Measurements from ENCODE around the gene RAB11FIP3. TPM values are rescaled to one million over a fixed set of nuclear protein-coding genes. Genes with fewer than 3 reads are reported as not detected.

RAB11FIP3 gene
- total and polyA plus RNA-seq, 8 donors: 22.0 to 67.4 (median 33.2) TPM

DNA sequence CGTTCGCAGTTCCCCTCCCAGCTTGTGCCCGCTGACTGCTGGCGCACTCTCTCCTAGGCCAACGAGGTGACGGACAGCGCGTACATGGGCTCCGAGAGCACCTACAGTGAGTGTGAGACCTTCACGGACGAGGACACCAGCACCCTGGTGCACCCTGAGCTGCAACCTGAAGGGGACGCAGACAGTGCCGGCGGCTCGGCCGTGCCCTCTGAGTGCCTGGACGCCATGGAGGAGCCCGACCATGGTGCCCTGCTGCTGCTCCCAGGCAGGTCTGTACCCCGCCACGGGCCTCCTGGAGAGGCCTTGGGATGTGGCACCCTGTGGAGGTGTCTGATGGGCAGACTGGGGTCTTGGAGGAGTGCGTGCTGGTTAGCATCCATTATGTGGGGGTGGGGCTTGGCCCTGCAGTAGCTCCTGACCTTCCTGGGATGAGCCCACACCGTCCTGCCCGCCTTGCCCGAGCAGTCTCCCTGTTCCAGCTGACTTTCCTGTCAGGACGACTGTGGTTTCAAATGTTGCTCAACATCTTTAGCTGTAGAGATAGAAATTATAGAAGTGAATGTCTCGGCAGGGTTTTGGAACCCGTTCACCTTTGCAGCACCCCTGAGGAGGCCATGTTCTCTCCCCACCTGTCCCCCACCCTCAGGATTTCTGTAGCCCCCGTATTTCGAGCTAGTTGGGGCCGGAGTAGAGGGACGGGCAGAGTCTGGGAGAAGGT, 57.2 kb downstream of the RAB11FIP3 start:
- no peak for TF ChIP-seq CTCF (IDR thresholded peaks at IDR 0.05)
- no peaks in the 10 kb centered on the region for H3K27me3 ChIP-seq
- WGBS, 2 donors: 92 to 93% methylated on average over 31 of the region's 31 CpGs
- H3K36me3 ChIP-seq: peaks cover 0 to 10% (median 0%) of the 10 kb centered on the region in 3 donors
- no peak for ATAC-seq
- H3K9me3 ChIP-seq: no peaks in the 10 kb centered on the region
- no peak for FAIRE-seq
- no peaks in the 10 kb centered on the region for H3K4me1 ChIP-seq
- intact Hi-C loops (cut with DNase I): no loop called here
- DNase-seq: no peak
- H3K4me3 ChIP-seq: no peak overlapping the region
- H3K27ac ChIP-seq: no peak overlapping the region

- no peak overlapping the region for H3K4me3 ChIP-seq
- ATAC-seq: no peak
- no peak for DNase-seq
- H3K27me3 ChIP-seq: no peaks in the 10 kb centered on the region
- no peak for FAIRE-seq
- H3K27ac ChIP-seq: no peak overlapping the region
- peaks cover 0 to 10% (median 0%) of the 10 kb centered on the region in 3 donors for H3K36me3 ChIP-seq
- H3K9me3 ChIP-seq: no peaks in the 10 kb centered on the region
- 74 to 77% methylated on average over 14 of the region's 14 CpGs for WGBS, 2 donors
- no peak for TF ChIP-seq CTCF (IDR thresholded peaks at IDR 0.05)
- no peaks in the 10 kb centered on the region for H3K4me1 ChIP-seq
- intact Hi-C loops (cut with DNase I): no loop called here
These were observed 58.1 kb downstream of the RAB11FIP3 start for GRCh38 chr16:483341-484075.

- no peak for DNase-seq
- no peak for ATAC-seq
- Histone ChIP-seq H3K36me3 (peaks cover 0 to 30% (median 5%) of the 10 kb centered on the region in 3 donors), H3K4me3 (no peak overlapping the region), H3K4me1 (no peaks in the 10 kb centered on the region), H3K9me3 (no peaks in the 10 kb centered on the region), H3K27ac (no peak overlapping the region), H3K27me3 (no peaks in the 10 kb centered on the region)
- intact Hi-C loops (cut with DNase I): no loop called here
- TF ChIP-seq CTCF (IDR thresholded peaks at IDR 0.05): no peak
- FAIRE-seq: no peak
- WGBS, 2 donors: 88 to 90% methylated on average over 16 of the region's 16 CpGs
These were observed 64.2 kb downstream of the RAB11FIP3 start for GRCh38 chr16:489606-490005.

DNA sequence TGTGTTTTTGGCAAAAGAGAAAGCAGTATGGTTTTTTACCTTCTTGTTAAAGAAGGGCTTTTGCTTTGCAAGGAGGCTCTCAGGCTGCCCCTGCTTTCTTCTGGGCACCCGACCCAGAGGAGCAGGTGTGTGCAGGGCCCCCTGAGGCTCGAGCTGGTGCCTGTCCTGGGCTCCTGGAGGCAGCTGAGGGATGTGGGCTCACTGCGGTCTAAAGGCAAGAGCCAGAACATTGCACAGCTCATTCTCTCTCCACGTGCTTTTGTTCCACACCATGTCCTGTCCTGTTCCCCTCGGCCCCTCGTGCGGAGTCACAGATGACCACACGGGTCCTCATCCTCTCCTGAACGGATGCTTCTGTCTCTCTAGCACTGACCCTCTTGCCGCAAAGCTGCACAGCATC, 65.3 kb downstream of the RAB11FIP3 start:
- Histone ChIP-seq H3K4me3 (no peak overlapping the region), H3K4me1 (no peaks in the 10 kb centered on the region), H3K9me3 (no peaks in the 10 kb centered on the region), H3K27ac (no peak overlapping the region), H3K36me3 (peaks cover 0 to 30% (median 5%) of the 10 kb centered on the region in 3 donors), H3K27me3 (no peaks in the 10 kb centered on the region)
- DNase-seq (no peak), FAIRE-seq (no peak), ATAC-seq (no peak)
- no peak for TF ChIP-seq CTCF (IDR thresholded peaks at IDR 0.05)
- intact Hi-C loops (cut with DNase I): no loop called here
- WGBS, 2 donors: 89 to 99% methylated on average over 10 of the region's 10 CpGs

All from pancreas (tissue), 10 donors.